DND-41 (cell line): ENCODE results near the gene LDHAL6B.

Experiments
- ATAC-seq: fragments of 200-7000 bp; cut with Tn5 transposase; 3 replicates; pipeline ENCODE4 v1.9.1; 2021; ENCODE audit warnings: low read depth; ENCODE audit not compliant: insufficient read depth
- DNase-seq: peaks from one replicate; pipeline ENCODE4 v3.0.0-alpha.2; 2020
- H2AFZ ChIP-seq: 2 replicates; pipeline ENCODE4 v1.6.0; 2012; ENCODE audit warnings: low read depth, low read length
- H3K27ac ChIP-seq: 2 replicates; pipeline ENCODE4 v1.5.1; 2012; ENCODE audit warnings: low read length, inconsistent platforms
- H3K27me3 ChIP-seq: fragments of 200-600 bp; sonication (generic); 2 replicates; pipeline ENCODE4 v1.6.0; 2012; ENCODE audit warnings: low read length, mild to moderate bottlenecking, inconsistent platforms; ENCODE audit not compliant: insufficient read depth, poor library complexity
- H3K36me3 ChIP-seq: 2 replicates; pipeline ENCODE4 v1.5.1; 2012; ENCODE audit warnings: low read length, inconsistent platforms; ENCODE audit not compliant: insufficient read depth
- H3K4me1 ChIP-seq: 2 replicates; pipeline ENCODE4 v1.5.1; 2012; ENCODE audit warnings: mild to moderate bottlenecking, low read length; ENCODE audit not compliant: insufficient read depth
- H3K4me2 ChIP-seq: 2 replicates; pipeline ENCODE4 v1.6.0; 2012; ENCODE audit warnings: mild to moderate bottlenecking, moderate library complexity, low read length, inconsistent platforms; ENCODE audit not compliant: insufficient read depth
- H3K4me3 ChIP-seq, 2 experiments: fragments of 200-600 bp in 1 of 2; shearing (Covaris generic) in 1 of 2; 2 replicates each; pipeline ENCODE4 v1.5.1; 2012 to 2016; ENCODE audit warnings: inconsistent platforms in 2 of 2, low read length in 2 of 2, mild to moderate bottlenecking in 2 of 2, low read depth in 1 of 2, moderate library complexity in 1 of 2
- H3K79me2 ChIP-seq: 2 replicates; pipeline ENCODE4 v1.6.0; 2012; ENCODE audit warnings: low read length, inconsistent platforms; ENCODE audit not compliant: insufficient read depth
- H3K9ac ChIP-seq: 2 replicates; pipeline ENCODE4 v1.6.0; 2012; ENCODE audit warnings: low read depth, mild to moderate bottlenecking, inconsistent platforms, low read length, moderate library complexity
- H3K9me3 ChIP-seq: 2 replicates; pipeline ENCODE4 v1.5.1; 2012; ENCODE audit warnings: low read length, moderate library complexity, mild to moderate bottlenecking, inconsistent platforms; ENCODE audit not compliant: insufficient read depth, severe bottlenecking
- H4K20me1 ChIP-seq: 2 replicates; pipeline ENCODE4 v1.6.0; 2012; ENCODE audit warnings: low read length; ENCODE audit not compliant: insufficient read depth
- EZH2 ChIP-seq: IDR thresholded peaks from 3 replicates; pipeline ENCODE4 v1.6.1; 2012; ENCODE audit warnings: borderline replicate concordance, low read depth, mild to moderate bottlenecking, moderate library complexity, low read length, inconsistent platforms; ENCODE audit not compliant: severe bottlenecking
- TF ChIP-seq, protein P1 (sequence below): IDR thresholded peaks from 2 replicates; pipeline ENCODE4 v1.5.1; 2012; ENCODE audit warnings: borderline replicate concordance, low read length, moderate library complexity, mild to moderate bottlenecking; ENCODE audit not compliant: poor library complexity, severe bottlenecking; ENCODE audit errors: extremely low read depth

LDHAL6B gene

DNA sequence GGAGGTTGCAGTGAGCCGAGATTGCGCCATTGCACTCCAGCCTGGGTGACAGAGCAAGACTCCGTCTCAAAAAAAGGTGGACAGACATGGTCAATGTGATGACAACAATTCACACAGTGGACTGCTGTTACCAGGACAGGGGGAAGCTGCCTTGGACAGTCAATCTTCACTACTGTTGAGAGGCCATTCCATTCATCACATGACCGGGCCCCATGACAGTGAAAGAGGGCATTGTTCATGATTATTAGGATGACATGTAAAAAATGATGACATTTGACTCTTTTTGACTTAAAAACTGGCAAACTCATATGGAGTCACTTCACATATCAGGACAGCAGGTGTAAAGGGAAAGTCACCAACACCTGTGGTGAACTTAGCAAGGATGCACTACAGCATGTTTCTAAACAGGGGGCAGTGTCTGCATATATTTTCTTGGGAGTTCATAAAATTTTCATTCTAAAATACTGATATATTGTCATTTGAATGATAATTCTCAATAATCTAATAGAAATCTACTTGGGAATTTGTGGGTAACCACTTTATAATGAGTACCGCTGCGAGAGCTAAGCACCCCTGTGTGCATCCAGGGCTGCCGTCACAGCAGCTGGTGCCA, 34.2 kb upstream of the LDHAL6B start:
- H3K27ac ChIP-seq = no peak overlapping the region
- no peaks in the 10 kb centered on the region for H3K79me2 ChIP-seq
- TF ChIP-seq, protein P1, sequence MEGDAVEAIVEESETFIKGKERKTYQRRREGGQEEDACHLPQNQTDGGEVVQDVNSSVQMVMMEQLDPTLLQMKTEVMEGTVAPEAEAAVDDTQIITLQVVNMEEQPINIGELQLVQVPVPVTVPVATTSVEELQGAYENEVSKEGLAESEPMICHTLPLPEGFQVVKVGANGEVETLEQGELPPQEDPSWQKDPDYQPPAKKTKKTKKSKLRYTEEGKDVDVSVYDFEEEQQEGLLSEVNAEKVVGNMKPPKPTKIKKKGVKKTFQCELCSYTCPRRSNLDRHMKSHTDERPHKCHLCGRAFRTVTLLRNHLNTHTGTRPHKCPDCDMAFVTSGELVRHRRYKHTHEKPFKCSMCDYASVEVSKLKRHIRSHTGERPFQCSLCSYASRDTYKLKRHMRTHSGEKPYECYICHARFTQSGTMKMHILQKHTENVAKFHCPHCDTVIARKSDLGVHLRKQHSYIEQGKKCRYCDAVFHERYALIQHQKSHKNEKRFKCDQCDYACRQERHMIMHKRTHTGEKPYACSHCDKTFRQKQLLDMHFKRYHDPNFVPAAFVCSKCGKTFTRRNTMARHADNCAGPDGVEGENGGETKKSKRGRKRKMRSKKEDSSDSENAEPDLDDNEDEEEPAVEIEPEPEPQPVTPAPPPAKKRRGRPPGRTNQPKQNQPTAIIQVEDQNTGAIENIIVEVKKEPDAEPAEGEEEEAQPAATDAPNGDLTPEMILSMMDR = no peak
- no peak for TF ChIP-seq EZH2
- H3K4me3 ChIP-seq = no peak overlapping the region
- H3K9ac ChIP-seq = no peak overlapping the region
- no peaks in the 10 kb centered on the region for H3K27me3 ChIP-seq
- no peaks in the 10 kb centered on the region for H4K20me1 ChIP-seq
- H3K9me3 ChIP-seq = no peaks in the 10 kb centered on the region
- no peaks in the 10 kb centered on the region for H3K36me3 ChIP-seq
- DNase-seq = no peak
- no peak overlapping the region for H3K4me2 ChIP-seq
- no peak for ATAC-seq
- no peaks in the 10 kb centered on the region for H3K4me1 ChIP-seq
- no peak overlapping the region for H2AFZ ChIP-seq

DNA sequence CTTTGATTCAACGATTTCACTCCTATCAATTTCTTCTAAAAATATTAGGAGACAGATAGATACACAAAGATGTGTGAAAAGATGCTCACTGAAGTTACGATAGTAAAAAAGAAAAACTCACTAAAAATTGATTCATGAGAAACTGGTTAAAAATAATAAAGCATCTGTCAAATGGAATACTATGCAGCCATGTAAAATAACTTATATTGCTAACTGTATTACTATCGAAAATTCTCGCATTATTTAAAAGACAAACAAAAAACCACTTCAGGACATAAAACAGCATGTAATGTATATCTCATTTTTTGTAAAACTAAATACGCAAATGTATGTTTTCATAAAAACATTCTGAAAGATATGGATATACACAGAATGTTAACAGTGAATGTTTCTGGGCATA, 33.4 kb upstream of the LDHAL6B start:
- Histone ChIP-seq H3K4me1 (no peaks in the 10 kb centered on the region), H3K4me3 (no peak overlapping the region), H3K27me3 (no peaks in the 10 kb centered on the region), H4K20me1 (no peaks in the 10 kb centered on the region), H3K9ac (no peak overlapping the region), H3K4me2 (no peak overlapping the region), H3K9me3 (no peaks in the 10 kb centered on the region), H3K79me2 (no peaks in the 10 kb centered on the region), H2AFZ (no peak overlapping the region), H3K36me3 (no peaks in the 10 kb centered on the region), H3K27ac (no peak overlapping the region)
- ATAC-seq = no peak
- TF ChIP-seq, protein P1 = no peak
- TF ChIP-seq EZH2 = no peak
- DNase-seq = no peak

DNA sequence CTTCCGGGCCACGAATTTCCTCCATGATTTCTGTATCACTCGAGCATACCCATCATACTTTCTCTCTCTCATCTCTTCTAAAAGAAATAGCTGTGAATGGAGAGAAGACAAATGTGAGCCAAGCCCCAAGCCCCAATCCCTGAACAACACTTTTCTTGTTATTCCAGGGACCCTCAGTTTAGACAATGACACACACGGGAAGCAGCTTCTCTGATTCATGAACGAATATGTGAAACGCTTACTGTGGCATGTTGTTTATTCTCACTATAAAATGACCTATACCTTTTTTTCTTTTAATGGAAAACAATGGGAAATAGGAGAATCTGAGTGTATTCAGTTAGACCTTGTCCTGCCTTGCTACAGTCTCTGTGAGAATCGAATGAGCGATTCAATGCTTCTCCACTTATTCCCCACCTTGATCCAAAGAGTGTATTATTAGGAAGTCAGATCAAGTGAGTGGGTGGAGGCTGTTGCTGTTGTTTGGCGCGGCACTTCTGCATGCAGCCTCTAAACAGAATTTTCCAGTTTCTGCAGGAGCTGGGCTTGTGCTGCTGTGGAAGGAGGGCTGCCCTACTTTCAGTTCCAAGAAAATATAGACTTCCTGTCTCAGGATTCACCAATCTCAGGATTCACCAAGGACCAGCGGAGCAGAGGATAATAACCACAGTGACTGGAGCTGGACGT, 32.4 kb upstream of the LDHAL6B start:
- H3K27me3 ChIP-seq = no peaks in the 10 kb centered on the region
- ATAC-seq (no peak), DNase-seq (no peak)
- no peaks in the 10 kb centered on the region for H3K36me3 ChIP-seq
- H3K27ac ChIP-seq = no peak overlapping the region
- no peaks in the 10 kb centered on the region for H4K20me1 ChIP-seq
- no peak overlapping the region for H3K9ac ChIP-seq
- TF ChIP-seq EZH2 = no peak
- TF ChIP-seq, protein P1 = no peak
- H3K9me3 ChIP-seq = no peaks in the 10 kb centered on the region
- no peak overlapping the region for H3K4me3 ChIP-seq
- H3K4me2 ChIP-seq = no peak overlapping the region
- no peaks in the 10 kb centered on the region for H3K4me1 ChIP-seq
- no peaks in the 10 kb centered on the region for H3K79me2 ChIP-seq
- no peak overlapping the region for H2AFZ ChIP-seq
